Measurements from ENCODE around the gene MROH2A. TPM values are rescaled to one million over a fixed set of nuclear protein-coding genes. Genes with fewer than 3 reads are reported as not detected.

Gene MROH2A
- polyA plus RNA-seq, 1 experiment: not detected

- H3K27me3 ChIP-seq (ENCODE audit: control insufficient read depth, insufficient read depth, low read length): no peaks in the 10 kb centered on the region; the same call in 1 of the 2 replicates
These were observed 23.1 kb upstream of the MROH2A start for GRCh38 chr2:233754872-233755611.

GRCh38 chr2:233756429-233757081 lies 21.6 kb upstream of the MROH2A start:
- H3K4me3 ChIP-seq (ENCODE audit: low read depth, low read length): no peak overlapping the region
- DNase-seq (ENCODE audit: low read depth): no peak
- POLR2A ChIA-PET: no interaction called here
- CTCF ChIA-PET: no interaction called here
- no peak for TF ChIP-seq CTCF (IDR thresholded peaks at IDR 0.05; ENCODE audit: insufficient read depth, low read depth, low read length)
- H3K36me3 ChIP-seq (ENCODE audit: control insufficient read depth, insufficient read depth, low read length): no peaks in the 10 kb centered on the region
- H3K27me3 ChIP-seq (ENCODE audit: control insufficient read depth, insufficient read depth, low read length): no peaks in the 10 kb centered on the region; the same call in 1 of the 2 replicates

More at GRCh38 chr2:233754872-233755611, 23.1 kb upstream of the MROH2A start:
- ChIA-PET POLR2A (no interaction called here), CTCF (no interaction called here)
- no peak for DNase-seq (ENCODE audit: low read depth)
- Histone ChIP-seq H3K4me3 (ENCODE audit: low read depth, low read length) (no peak overlapping the region), H3K36me3 (ENCODE audit: control insufficient read depth, insufficient read depth, low read length) (no peaks in the 10 kb centered on the region)
- no peak for TF ChIP-seq CTCF (IDR thresholded peaks at IDR 0.05; ENCODE audit: insufficient read depth, low read depth, low read length)

- TF ChIP-seq CTCF (IDR thresholded peaks at IDR 0.05; ENCODE audit: insufficient read depth, low read depth, low read length): no peak
- ChIA-PET CTCF (no interaction called here), POLR2A (no interaction called here)
- Histone ChIP-seq H3K36me3 (ENCODE audit: control insufficient read depth, insufficient read depth, low read length) (no peaks in the 10 kb centered on the region), H3K27me3 (ENCODE audit: control insufficient read depth, insufficient read depth, low read length) (no peaks in the 10 kb centered on the region; the same call in 1 of the 2 replicates), H3K4me3 (ENCODE audit: low read depth, low read length) (no peak overlapping the region)
- DNase-seq (ENCODE audit: low read depth): no peak
These were observed 20.0 kb upstream of the MROH2A start for GRCh38 chr2:233758141-233758540.

- no peak for DNase-seq (ENCODE audit: low read depth)
- H3K27me3 ChIP-seq (ENCODE audit: control insufficient read depth, insufficient read depth, low read length): no peaks in the 10 kb centered on the region; the same call in 1 of the 2 replicates
- no peak overlapping the region for H3K4me3 ChIP-seq (ENCODE audit: low read depth, low read length)
- no peak for TF ChIP-seq CTCF (IDR thresholded peaks at IDR 0.05; ENCODE audit: insufficient read depth, low read depth, low read length)
- ChIA-PET CTCF (no interaction called here), POLR2A (no interaction called here)
- H3K36me3 ChIP-seq (ENCODE audit: control insufficient read depth, insufficient read depth, low read length): no peaks in the 10 kb centered on the region
These were observed 19.3 kb upstream of the MROH2A start for GRCh38 chr2:233758849-233759248.

DNA sequence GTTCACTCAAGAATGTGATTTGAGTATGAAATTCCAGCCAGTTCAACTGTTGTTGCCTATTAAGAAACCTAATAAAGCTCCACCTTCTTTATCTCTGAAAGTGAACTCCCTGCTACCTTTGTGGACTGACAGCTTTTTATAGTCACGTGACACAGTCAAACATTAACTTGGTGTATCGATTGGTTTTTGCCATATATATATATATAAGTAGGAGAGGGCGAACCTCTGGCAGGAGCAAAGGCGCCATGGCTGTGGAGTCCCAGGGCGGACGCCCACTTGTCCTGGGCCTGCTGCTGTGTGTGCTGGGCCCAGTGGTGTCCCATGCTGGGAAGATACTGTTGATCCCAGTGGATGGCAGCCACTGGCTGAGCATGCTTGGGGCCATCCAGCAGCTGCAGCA lies 18.1 kb upstream of the MROH2A start, which contains the start of gene UGT1A1:
UGT1A1 (plus strand) TSS at position 228 of the 400 bp plus-strand sequence; CDS start at position 246, 18 bp downstream.
- H3K36me3 ChIP-seq (ENCODE audit: control insufficient read depth, insufficient read depth, low read length): no peaks in the 10 kb centered on the region
- H3K4me3 ChIP-seq (ENCODE audit: low read depth, low read length): no peak within 1 kb of the TSS
- DNase-seq (ENCODE audit: low read depth): no peak
- CTCF ChIA-PET: no interaction called here
- H3K27me3 ChIP-seq (ENCODE audit: control insufficient read depth, insufficient read depth, low read length): no peaks in the 10 kb centered on the region; the same call in 1 of the 2 replicates
- TF ChIP-seq CTCF (IDR thresholded peaks at IDR 0.05; ENCODE audit: insufficient read depth, low read depth, low read length): no peak
- POLR2A ChIA-PET: no interaction called here

Measured in BJ (cell line).